Forelimb muscle (tissue), 1 donor: ENCODE measurements around the gene CCDC88C. TPM values are rescaled to one million over a fixed set of nuclear protein-coding genes. Genes with fewer than 3 reads are reported as not detected.
"Not testable (repeated sequence)": the region's sequence is repeated elsewhere in the genome, so short reads cannot be mapped to it uniquely, and the experiment has no call there.

Source experiments
- DNase-seq: peaks from one replicate; pipeline ENCODE4 v3.0.0-alpha.2; 2013; ENCODE audit warnings: low read depth
- polyA plus RNA-seq: library from polyadenylated mRNA; unstranded; fragments of 120-200 nt; gene quantifications from one replicate; pipeline ENCODE4 v1.2.1, GENCODE V29; 2013; ENCODE audit not compliant: insufficient read length

The CCDC88C gene
- polyA plus RNA-seq, 1 donor: 14.0 TPM

DNA sequence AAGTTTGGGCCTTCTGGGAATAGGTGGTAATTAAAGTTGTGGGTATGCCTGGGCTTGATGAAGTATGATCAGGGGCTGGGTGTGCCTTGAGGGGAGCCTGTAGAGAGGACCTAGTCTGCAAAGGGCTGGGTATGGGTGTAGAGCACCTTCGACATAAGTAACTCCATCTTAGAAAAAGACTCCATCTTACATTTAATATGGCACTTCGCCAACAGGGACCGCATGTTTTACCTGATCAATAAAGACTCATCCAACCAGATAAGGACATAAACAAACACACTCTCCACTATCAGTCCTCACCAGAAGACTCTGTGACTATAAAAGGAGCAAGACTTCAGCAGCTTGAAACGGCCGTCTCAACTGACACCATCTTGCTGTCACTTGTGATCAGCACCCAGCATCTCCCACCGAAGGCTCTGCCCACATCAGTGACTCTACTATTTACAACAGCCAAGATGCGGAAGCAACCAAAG lies 149.6 kb downstream of the CCDC88C start:
- no peak for DNase-seq

DNA sequence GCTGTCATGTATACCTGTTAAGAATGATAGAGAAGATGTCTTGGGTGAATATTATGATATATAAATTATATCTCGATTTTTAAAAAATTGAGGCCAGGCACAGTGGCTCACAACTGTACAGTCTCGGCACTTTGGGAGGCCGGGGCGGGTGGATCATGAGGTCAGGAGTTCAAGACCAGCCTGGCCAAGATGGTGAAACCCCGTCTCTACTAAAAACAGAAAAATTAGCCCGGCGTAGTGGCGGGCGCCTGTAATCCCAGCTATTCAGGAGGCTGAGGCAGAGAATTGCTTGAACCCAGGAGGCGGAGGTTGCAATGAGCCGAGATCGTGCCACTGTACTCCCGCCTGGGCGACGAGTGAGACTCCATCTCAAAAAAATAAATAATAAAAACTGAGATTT lies 151.3 kb downstream of the CCDC88C start:
- DNase-seq: not testable (repeated sequence)

DNA sequence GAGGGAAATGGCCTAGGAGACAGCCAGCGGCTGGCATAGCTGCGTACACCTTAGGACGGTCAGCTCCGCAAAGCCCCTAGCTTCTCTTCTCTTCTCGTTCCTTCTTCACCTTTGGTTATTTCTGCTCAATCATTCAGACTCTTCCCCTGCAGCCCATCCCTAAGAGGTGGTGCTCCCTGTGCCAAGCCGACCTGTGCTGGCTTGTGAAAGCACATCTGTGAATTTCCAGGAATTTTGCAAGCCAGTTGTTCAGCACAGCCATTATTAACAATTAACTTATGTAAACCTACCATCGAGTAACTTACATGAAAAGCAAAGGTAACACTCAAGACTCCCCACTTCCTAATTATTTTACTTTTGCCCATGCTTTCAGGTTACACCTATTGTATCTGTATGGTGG lies 152.2 kb downstream of the CCDC88C start:
- no peak for DNase-seq

DNA sequence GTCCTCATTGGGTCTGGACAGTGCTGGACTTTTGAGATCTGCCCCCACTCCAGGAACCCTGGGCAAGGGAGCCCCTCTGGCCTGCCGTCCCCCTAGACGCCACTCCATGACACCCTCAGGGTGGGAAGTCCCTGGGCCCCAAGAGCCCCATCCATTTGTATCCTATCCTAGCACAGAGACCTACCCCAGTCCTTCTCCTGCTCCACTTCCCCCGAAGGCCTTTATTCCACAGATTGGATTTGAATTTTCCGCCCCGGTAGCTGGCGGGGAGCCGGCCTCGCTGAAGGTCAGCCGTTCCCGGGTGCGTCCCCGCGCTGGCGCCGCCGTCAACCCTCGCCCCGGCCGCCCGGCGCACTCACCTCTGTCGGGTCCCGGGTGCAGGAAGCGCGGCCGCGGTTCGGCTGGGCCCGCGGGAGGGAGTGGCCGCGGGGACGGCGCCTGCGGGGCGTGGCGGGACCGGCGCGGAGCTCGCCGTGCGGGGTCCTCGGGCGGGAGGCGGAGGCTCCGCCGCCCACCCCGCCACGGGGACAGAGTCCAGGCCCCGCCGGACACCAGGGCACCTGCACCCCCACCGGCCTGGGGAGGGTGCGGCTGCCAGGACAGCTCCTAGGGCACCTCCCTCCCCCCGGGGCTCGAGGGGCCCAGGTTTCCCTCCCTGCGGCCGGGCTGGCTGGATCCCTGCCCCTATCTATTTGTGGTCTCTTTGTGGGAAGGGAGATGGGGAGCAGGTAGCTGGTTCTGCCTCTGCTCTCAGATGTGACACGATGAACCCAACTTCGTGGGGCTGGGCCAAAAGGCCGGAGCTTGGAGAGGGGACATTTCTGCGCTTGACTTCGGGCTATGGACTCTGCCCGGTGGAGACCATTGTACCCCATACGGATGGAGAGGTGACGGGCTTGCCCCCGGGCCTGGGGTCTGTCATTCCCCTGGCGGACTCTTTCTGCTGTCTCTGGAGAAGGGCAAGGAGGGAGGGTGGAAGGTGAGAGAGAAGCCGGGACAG lies 153.2 kb downstream of the CCDC88C start:
- DNase-seq: no peak

DNA sequence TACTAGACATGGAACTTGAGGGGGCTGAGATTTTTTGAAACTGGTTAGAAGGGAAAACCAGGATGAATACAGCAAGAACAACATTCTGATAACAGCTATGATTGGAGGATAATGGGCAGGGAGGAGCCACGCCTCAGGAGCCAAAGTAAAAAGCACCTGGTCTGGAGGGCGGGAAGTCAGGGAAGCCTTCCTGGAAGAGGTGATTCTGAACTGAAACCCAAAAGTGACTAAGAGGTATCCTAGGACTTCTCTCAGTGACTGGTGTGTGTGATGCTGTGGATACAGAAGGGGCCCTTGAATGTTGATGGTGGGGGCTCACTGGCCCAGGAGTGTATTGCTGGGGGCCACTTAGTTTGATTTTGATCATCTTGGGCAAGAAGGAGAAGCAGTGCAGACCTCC lies 154.3 kb downstream of the CCDC88C start:
- no peak for DNase-seq

DNA sequence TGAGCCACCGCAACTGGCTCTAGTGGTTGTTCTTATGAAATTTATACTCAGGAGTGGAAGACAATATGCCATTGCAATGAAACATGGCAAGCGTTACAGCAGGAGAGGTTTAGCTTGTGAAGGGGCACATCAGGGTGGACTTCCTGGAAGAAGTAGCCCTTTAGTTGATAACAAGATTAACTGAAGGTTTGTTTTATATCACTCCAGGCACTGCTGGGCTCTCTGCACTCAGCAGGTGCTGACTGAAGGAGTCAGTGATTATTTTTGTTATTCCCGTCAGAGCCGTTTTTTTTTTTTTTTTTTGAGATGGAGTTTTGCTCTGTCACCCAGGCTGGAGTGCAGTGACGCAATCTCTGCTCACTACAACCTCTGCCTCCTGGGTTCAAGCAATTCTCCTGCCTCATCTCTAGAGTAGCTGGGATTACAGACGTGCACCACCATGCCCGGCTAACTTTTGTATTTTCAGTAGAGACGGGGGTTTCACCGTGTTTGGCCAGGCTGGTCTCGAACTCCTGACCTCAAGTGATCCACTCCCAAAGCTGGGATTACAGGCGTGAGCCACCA lies 155.6 kb downstream of the CCDC88C start:
- DNase-seq: no peak

DNA sequence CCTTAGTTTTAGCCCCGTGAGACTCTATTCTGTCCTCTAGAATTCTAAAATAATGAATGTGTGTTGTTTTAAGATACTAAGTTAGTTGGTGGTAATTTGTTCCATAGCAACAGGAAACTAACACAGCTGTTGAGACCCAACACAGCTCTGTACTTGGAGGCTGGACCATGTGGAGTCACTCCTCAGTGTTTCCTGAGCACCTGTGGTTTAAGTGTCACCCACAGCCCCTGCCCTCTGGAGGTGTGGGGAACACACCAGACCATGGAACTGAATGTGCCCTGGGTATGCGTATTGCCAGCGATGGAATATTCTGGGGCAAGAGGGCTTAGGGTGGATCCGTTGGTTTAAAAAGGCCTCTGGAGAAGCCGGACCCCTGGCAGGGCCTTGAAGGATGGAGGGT lies 156.5 kb downstream of the CCDC88C start:
- DNase-seq: no peak

DNA sequence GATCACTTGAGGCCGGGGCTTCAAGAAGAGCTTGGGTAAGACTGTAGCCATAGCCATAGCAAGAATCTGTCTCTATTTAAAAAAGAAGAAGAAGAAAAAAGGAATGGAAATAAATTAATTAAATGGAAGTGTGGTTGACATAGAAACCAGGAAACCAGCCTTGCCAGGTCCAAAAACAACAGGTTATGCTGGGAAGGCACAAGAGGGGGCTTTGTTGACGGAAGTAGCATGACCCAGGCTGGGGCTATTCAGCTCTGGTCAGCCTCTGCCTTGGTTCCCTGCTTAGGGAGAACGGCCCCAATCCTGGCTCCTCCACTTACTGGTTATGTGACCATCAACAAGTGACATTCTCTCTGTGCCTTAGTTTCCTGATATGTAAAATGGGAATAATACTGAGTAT lies 158.7 kb downstream of the CCDC88C start:
- no peak for DNase-seq

DNA sequence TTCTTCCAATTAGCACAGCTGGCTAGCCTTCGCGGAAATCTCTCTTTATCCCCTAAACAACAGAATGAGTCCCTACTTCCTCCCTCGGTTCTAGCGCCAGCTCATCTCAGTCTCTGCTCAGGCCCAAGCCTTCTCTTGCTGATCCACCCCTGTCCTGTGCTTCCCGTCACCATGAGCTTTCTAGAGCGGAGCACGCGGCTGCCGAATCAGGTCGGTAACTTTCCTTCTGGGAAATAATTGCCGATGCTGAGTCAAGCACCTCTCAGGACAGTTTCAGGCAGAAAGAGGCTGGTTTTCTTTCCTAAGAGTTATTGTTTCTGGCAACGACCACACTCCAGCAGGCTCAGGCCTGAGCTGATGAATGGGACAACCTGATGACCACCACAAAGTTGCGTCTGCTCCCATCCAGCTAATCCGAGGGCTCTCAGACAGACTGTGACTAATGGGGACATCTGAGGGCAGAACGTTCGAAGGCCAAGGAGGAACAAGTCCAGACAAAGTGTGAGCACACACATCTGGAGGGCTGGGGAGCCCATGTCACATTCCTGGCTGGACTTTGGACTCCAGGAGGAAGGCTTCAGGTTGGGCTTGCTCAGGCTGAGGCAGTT lies 159.5 kb downstream of the CCDC88C start:
- no peak for DNase-seq

DNA sequence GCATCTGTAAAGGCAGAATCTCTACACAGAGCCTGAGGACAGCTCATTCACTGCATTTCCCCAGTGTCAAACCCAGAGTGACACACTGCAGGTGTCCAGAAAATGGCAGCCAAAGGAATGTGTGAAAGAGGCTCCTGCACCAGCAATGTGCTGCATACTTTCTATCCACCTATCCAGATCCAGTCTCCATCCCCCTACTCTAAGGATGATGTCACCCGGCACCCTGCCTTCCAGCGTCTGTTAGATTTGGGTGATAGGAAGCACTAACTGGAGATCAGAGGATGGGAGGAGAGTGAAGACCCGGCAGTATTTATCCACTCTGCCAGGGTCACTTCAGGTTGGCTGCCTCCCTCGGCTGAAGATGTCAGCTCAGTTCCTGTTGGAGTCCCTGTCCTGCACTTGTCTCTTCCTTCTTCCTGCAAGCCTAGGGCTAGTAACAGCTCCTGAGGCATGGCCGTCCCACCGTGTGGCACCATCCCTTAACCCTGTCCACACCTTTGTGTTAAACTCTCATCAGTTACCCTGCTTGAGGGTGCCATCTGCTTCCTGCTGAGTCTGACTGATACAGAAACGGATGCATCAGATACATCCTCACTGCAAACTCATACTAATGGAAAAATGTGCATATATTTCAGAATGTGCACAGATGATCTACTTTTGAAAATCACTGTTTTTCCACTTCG lies 160.2 kb downstream of the CCDC88C start:
- DNase-seq: no peak

DNA sequence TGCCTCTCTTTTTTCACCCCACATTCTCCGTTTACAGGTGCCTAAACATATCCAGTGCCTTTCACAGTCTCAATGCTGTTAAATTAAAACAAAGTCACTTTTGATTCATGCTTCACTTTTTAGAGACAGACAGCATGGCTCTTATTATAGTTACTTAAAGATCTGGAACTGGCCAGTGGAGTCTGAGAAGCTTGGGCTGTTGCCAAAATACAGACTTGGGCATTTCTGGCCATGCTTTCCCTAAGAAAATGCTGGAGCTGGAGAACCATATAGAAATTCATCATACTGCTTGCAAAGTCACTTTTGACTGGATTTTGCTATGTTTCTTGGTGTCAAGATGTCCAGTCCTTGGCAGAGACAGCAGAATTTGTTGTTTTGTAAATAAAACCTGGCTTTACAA lies 161.0 kb downstream of the CCDC88C start:
- DNase-seq: no peak

DNA sequence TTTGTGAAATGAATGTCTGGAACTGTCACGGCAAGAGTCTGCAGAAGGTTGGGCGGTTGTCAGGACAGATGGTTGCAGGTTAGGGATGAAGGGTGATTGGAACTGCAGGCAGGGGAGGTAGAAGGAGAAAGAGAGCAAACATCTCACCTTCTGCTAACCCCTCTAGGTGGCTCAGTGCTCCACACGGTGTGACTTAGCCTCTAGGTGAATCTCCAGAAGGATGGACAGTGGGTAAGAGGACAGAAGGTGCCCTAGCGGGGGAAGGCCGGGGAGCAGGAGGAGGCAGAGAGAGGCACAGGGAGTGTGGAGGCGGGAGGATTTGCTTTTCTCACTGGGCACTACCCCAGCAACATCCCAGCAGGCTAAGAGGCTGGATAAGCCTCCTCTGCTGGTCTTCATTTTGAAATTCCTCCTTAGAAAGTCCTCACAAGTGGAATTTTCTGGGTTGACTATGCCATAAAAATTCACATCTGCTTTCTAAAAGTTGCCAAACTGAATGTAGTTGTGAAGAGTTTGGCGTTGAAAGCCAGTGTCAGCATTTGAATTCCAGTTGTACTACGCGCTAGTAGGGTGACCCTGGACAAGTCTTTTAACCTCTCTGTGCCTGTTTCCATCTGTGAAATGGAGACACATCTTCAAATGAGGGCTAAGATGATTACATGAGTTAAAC lies 162.5 kb downstream of the CCDC88C start:
- no peak for DNase-seq

DNA sequence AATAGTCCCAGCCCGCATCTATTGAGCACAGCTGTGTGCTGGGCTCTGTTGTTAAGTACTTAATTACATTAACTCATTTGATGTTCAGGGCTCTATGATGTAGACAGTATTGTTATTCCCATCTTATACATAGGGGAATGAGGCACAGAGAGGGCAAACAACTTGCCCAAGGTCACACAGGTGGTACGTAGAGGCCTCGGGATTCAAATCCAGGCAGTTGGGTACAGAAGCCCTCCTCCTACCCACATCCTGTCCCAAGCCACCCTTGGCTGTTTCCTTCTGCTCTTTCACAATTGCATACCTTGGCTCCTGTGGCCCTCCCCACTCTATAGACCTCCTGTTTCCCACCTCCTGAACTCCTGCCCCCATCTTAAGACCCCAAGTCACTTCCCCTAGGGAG lies 163.2 kb downstream of the CCDC88C start:
- DNase-seq: no peak

DNA sequence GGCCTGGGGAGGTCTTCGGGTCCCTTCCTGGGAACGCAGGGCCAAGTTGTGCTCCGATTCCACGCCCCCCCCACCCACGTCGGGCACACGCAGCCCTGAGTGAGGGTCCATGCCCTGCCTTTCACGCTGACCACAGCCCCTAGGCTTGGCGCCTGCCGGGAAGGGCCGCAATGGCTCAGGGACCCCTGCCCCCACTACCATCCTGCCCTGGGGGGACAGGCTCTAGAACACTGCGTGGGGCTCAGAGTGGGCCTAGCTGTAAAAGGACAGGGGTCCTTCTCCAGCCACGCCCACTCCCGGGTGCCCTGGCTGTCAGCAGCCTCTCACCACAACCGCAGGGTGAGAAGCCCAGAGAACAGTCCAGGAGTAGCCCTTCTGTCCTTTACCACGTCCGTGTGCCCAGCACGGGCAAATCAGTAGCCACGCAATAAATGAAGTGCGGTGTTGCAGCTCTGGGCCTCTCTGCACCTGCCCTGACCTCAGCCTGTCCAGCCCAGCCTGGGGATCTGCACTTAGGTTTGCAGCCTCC lies 163.8 kb downstream of the CCDC88C start:
- no peak for DNase-seq

DNA sequence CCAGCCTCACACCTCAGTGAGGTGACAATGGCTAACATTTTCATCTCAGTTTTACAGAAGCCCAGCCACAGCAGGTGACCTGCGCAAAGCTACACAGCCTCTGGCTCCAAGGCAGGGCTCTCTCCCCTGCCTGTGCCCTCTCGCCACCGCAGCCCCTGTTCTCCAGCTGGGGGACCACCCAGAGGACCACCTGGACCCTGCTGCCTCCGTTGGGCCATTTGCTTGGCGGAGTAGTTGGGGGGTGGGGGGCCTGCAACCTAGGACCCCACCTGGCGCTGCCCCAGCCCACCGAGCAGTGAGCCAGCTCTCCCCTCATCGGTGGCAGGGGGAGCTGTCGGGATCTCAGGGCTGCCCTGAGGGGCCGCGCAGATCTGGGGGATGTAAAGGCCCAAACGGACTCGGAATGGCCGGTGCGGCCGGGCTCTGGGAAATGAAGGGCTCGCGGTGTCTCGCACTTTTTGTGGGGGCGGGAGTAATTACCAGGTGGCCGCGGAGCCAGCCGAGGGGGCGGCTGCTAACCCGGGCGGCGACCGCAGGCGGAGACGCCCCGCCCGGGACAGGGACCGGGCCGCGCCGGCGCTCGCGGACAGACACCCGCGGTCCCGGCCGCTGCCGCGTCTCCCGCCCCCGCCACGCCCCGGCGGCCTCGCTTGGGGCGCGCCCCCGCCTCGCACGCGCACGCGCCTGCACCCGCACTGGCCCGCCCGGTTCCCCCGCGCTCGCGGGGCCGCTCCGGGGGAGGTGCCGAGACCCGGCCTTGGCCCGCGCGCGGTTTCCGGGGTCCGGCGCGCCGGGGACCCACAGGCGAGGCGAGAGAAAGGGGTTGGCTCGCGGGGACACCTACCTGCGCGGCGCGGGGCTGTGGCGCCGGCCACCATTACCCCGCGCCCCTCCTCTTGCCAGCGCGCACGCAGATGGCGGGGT lies 164.5 kb downstream of the CCDC88C start:
- no peak for DNase-seq

DNA sequence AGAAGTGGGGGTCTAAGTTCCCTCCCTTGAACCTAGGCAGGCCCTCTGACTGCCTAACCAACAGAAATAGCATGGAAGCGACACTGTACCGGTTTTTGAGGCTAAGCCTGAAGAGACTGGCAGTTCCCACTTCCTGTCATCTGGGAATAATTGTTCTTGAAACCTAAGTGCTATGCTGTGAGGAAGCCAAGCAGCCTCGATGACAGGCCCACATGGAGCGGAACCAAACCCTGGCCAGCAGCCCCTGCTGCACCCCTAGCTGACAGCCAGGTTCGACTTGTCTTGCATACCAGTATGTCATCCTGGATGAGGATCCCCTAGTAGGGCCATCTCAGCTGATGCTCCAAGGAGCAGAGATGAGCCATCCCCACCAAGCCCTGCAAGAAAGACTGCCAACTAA lies 166.7 kb downstream of the CCDC88C start:
- no peak for DNase-seq

DNA sequence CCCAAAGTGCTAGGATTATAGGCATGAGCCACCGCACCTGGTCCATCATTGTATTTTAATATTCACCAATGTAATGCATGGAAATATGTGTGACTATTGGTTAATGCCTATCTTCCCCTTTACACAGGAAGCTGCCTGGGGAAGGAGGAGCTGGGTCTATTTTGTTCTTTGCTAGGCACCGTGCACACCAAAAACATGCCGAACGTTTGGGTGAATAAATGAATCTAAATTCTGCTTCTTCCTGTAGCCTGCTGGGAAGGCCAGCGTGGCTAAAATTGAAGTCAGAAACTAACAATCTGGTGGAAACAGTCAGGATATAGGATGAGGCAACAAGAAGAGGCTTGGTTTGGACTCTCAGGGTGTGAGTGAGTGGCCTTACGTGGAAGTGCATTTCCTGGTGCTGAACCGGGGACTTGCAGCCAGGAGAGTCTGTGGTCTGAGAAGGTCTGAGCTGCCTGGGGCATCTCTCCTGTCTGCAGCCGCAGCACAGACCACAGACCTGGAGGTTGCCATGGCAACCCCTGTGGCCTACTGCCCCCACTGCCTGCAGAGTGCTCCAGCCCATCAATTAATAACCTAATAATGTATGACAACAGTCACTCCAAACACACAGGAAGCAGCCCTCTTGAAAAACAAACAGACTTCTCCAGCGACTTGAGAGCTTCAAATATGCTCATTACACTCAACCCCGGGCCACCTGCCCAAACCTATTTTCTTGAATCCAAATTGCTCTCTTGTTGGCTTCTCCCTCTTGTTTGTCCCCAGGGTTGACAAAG lies 167.6 kb downstream of the CCDC88C start:
- DNase-seq: no peak

DNA sequence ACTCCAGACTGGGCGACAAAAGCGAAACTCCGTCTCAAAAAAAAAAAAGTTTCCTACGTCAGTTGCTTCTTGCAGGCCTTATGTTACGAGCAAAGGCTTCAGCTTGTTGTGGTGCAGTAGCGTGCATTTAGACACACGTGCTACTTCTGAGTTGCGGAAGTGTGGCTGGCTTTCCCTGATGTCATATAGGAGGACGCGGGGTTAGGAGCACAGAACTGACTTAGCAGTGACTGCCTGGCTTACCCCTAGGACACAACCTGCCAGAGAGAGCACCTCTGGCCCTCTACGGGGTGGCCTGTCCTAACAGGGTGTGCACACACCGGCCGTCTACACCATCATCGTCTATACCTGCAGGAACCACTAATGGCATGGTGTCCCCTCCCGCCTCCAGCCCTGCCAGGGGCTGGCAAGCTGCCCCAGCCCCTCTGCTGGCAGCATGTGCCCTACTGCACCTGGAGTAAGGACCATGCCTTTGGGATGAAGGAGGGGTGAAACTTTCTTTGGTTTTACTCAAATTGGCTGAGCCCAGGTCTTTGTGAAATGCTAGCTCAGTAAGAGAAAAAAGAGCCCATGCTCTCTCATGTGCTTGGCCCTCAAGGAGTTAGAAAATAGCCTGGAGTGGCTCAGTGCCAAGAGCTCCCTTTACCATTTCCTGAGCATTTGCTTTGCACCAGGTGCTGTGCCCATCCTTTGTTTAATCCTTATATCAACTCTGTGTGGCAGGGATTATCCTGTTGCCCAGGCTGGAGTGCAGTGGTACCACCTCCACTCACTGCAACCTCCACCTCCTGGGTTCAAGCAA lies 171.4 kb downstream of the CCDC88C start:
- no peak for DNase-seq
